Ishikawa (cell line): ENCODE data around the gene NCBP1.

Experiments used
- EP300 ChIP-seq: IDR thresholded peaks from 2 replicates; pipeline ENCODE4 v1.6.1; 2012; ENCODE audit warnings: borderline replicate concordance
- MAX ChIP-seq: IDR thresholded peaks from 2 replicates; pipeline ENCODE4 v1.6.1; 2012
- RAD21 ChIP-seq: IDR thresholded peaks from 2 replicates; pipeline ENCODE4 v1.6.1; 2012; ENCODE audit warnings: low read depth
- TAF1 ChIP-seq: IDR thresholded peaks from 2 replicates; pipeline ENCODE4 v1.6.1; 2012; ENCODE audit warnings: low read depth, mild to moderate bottlenecking
- TCF12 ChIP-seq: IDR thresholded peaks from 2 replicates; pipeline ENCODE4 v1.6.1; 2012; ENCODE audit warnings: low read depth
- TEAD4 ChIP-seq: IDR thresholded peaks from 2 replicates; pipeline ENCODE4 v1.6.1; 2012
- USF1 ChIP-seq: IDR thresholded peaks from 2 replicates; pipeline ENCODE4 v1.6.1; 2012
- YY1 ChIP-seq: IDR thresholded peaks from 2 replicates; pipeline ENCODE4 v1.6.1; 2012; ENCODE audit warnings: low read depth
- ZBTB7A ChIP-seq: IDR thresholded peaks from 2 replicates; pipeline ENCODE4 v1.6.1; 2012; ENCODE audit warnings: low read depth

- TF ChIP-seq TAF1 (no peak), TEAD4 (no peak), MAX (no peak), USF1 (no peak), YY1 (no peak), EP300 (no peak), TCF12 (no peak), RAD21 (no peak), ZBTB7A (no peak)
Observed at GRCh38 chr9:97617939-97618416, 15.6 kb upstream of the NCBP1 start.
